HL-60 (cell line): Measurements from ENCODE around the gene IL4I1.

Experiments
- CTCF ChIP-seq: IDR thresholded peaks from one replicate; pipeline ENCODE4 v1.5.1; 2011; ENCODE audit warnings: low read length, control low read depth, inconsistent platforms; ENCODE audit not compliant: insufficient read depth
- GABPA ChIP-seq: IDR thresholded peaks from 2 replicates; pipeline ENCODE4 v1.6.1; 2012; ENCODE audit warnings: low read depth
- POLR2AphosphoS5 ChIP-seq: IDR thresholded peaks from 2 replicates; pipeline ENCODE4 v1.6.1; 2012; ENCODE audit warnings: low read depth
- REST ChIP-seq: IDR thresholded peaks from 2 replicates; pipeline ENCODE4 v1.6.1; 2012; ENCODE audit warnings: low read depth; ENCODE audit not compliant: insufficient replicate concordance
- SPI1 ChIP-seq: IDR thresholded peaks from 2 replicates; pipeline ENCODE4 v1.6.1; 2012; ENCODE audit warnings: low read depth, mild to moderate bottlenecking, borderline replicate concordance

DNA sequence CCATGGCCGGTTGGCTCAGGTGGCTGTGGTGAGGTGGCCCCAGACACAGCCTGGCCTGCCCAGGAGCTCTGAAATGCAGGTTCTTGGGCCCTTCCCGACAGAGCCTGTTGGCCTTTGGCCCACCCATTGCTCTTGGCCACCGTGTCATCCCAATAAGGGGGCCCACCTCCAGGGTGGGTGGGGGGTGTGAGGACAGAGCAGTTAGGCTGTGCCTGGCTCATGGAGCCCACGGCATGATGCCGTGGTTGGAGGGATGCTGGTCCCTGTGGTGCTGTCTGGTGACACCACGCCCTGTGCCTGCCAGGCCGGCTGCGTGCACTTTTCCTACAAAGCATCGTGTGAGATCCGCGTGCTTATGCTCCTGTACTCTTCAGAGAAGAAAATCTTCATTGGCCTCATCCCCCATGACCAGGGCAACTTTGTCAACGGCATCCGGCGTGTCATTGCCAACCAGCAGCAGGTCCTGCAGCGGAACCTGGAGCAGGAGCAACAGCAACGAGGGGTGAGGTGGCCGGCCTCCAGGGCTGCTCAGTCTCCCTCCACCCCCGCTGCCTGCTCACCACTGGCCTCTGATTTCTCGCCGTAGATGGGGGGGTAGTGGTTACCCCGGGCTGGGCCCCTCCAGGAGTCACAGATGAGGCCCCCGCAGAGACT, 36.9 kb downstream of the IL4I1 start:
- no peak for TF ChIP-seq CTCF
- TF ChIP-seq REST: no peak
- peak; percentile 28 for TF ChIP-seq POLR2AphosphoS5
- TF ChIP-seq SPI1: no peak
- no peak for TF ChIP-seq GABPA
